GM08714 (cell line): ENCODE measurements around the gene UHMK1.
A peak's percentile ranks its signal among the peaks of the same experiment; 100 is the strongest.

Experiments
- H3K4me3 ChIP-seq: fragments of 200-500 bp; sonication (Bioruptor generic); 2 replicates; pipeline ENCODE4 v1.5.1; 2014; ENCODE audit warnings: mild to moderate bottlenecking, low read length, inconsistent platforms
- ZNF274 ChIP-seq: IDR thresholded peaks from 2 replicates; pipeline ENCODE4 v1.6.1; 2012; ENCODE audit warnings: mild to moderate bottlenecking, low read depth, low read length

Gene UHMK1

DNA sequence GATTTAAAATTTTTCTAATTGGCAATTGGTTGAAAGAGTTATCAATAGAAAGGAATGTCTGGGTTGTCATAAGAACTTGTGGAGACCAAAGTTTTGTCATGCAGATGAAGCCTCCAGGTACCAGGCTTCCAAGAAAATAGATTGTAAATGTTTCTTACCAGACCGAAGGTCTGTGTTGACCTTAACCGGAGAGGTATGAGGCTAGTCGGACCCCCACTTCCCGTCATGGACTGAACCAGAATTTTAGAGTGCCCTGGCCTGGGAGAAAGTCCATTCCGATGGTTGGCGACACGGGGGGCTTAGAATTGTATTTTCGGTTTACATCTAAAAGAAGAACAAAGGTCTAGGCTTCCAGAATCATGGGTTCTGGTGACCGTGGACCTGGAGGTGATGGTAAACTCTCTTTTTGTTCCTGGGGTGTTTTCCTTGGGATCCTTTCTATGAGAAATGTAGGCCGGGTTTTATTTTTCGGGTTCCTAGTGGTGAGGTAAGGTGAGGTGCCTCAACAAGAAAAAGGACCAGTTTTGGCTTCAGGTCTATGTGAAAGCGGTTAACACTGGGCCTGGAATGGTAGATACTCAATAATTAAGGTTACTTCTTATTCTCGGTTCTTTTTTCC lies 405 bp upstream of the UHMK1 start:
- TF ChIP-seq ZNF274: no peak
- peak overlapping the region; percentile 96 for H3K4me3 ChIP-seq

GRCh38 chr1:162498496-162498810 lies 835 bp downstream of the UHMK1 start:
- no peak for TF ChIP-seq ZNF274
- peak overlapping the region; percentile 96 for H3K4me3 ChIP-seq

- no peak overlapping the region for H3K4me3 ChIP-seq
- TF ChIP-seq ZNF274: no peak
These were observed 3.2 kb downstream of the UHMK1 start for GRCh38 chr1:162500805-162501204.

DNA sequence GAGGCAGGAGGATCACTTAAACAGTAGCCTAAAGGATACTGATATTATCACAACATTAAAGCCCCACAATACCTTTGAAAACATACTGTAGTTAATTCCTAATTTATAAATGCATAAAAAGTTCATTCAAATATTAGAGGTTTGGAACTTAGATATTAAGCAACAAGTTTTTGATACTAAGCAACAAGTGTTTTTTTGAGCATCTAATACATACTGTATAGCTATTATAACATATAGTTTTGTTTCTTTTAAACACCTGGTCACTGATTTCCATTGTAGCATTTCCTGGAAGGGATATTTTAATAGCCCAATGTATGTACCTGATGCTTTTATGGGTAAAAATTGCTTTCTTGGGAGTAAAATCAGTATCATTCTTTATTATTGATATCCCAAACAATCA lies 4.5 kb downstream of the UHMK1 start:
- no peak for TF ChIP-seq ZNF274
- H3K4me3 ChIP-seq: no peak overlapping the region

DNA sequence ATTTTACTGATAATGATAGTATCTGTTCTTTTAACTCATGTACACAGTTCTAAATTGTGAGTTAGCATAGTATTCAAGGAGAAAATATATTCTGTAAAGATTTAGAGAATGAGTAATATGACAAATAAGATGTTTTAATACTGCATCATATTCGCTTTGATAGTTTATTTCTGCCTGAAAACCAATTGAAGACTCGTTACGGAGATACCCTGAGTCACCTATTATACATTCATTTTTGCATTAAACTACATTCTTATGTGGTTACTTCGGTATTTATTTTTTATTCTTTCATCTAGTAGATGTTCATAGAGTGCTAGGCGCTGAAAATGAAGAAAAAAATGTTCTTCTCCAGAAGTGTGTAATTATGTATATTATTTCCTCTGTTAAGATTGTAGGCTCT lies 5.3 kb downstream of the UHMK1 start:
- no peak overlapping the region for H3K4me3 ChIP-seq
- no peak for TF ChIP-seq ZNF274

- no peak for TF ChIP-seq ZNF274
- H3K4me3 ChIP-seq: no peak overlapping the region
These were observed 29.7 kb downstream of the UHMK1 start for GRCh38 chr1:162527314-162527713.

DNA sequence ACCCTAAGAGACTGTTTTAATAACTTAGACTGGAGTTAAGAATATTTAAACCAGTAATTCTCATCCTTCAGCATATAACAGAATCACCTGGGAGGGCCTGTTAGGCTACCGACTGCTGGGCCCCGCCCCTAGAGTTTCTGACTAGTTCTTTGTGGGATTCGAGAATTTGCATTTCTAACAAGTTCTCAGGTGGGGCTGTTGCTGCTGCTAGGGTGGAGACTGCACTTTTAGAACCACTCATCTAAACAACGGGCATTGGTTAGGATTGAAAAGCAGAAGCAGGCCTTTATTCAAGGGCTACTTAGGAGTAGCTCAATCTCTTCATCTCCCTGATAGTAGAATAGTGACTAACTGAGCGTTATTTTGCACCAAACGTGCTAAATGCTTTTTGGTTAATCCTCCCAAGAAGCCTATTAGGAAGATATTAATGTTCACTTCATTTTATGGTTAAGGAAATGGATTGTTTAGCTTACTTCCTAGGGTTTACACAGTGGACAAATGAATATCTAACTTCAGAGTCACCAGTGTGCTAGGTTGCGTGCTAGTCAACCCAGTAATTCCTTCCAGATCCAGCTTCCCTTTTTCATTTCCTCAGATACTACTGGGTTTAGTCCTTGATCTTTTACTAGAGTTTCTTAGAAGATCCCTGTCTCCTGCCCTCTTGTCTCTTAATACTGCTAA lies 32.8 kb downstream of the UHMK1 start:
- H3K4me3 ChIP-seq: no peak overlapping the region
- no peak for TF ChIP-seq ZNF274

DNA sequence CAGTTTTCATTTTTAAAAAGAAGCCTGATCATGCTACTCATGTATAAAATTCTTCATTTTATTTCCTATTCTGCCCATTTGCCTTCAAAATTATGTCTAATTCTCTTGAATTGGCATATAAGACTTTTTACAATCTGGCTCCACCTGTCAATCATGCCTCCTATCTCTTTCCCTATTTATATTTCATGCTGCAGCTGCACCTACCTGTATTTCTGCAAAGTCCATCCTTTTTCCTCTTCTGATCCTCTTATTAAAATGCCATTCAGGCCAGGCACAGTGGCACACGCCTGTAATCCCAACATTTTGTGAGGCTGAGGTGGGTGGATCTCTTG lies 33.3 kb downstream of the UHMK1 start:
- TF ChIP-seq ZNF274: no peak
- H3K4me3 ChIP-seq: no peak overlapping the region

GRCh38 chr1:162535501-162535900 lies 37.9 kb downstream of the UHMK1 start:
- H3K4me3 ChIP-seq: no peak overlapping the region
- TF ChIP-seq ZNF274: no peak

DNA sequence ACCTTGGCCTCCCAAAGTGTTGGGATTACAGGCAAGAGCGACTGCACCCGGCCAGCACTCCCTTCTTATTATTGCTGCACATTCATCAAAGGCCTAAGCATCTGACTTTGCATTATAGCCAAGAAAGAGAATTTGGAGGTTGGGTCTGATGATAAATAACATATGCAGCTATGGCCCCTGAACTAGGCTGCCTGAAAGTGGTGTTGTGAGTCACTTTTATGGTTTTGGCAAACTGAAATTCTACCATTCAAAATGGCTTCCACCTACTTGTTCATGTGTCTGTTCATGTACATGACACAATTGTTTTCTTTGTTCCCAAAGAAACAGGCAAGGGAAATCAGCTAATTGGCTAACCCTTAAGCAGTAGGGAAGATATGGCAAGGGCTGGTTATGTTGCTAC lies 38.9 kb downstream of the UHMK1 start:
- TF ChIP-seq ZNF274: no peak
- H3K4me3 ChIP-seq: no peak overlapping the region

DNA sequence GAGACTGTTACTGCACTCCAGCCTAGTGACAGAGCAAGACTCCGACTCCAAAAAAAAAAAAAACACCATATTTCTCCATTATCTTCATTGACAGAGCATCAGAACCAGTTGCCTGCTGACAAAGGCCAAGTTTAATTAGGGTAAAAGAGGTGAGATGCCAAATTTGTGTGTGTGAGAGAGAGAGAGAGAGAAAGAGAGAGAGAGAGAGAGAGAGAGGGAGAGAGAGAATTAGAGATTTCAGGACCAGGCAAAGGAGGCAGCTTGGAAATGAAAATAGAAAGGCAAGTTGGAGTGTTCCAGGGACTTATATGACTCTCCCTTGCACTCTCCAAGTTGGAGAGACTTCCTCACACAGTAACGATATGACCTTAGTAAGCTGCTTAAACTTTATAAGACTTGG lies 39.6 kb downstream of the UHMK1 start:
- TF ChIP-seq ZNF274: no peak
- no peak overlapping the region for H3K4me3 ChIP-seq

DNA sequence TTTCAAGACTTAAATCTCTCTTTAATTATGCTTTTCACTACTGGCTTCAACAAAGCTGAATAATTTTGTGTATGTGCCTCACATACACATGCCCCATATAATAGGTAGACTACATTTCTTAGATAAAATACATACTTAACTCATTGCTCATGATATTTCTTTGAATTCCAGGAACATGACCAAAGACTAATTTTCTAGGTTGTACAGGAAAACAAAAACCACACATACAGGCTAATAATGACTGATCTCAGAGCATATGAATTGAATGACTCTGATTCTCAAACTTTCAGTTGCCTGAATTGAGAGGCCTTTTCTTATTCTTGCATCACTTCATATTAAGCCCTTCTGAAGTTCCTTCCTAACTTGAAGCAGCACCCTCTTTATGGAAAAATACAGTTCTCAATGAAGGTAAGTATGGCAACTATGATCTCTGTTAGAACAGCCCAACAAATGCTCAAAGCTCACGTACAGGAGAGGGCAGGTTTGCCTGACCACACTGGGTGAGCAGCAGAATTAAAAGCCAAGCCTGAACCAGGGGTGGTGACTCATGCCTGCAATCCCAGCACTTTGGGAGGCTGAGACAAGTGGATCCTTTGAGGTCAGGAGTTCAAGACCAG lies 41.3 kb downstream of the UHMK1 start:
- no peak for TF ChIP-seq ZNF274
- no peak overlapping the region for H3K4me3 ChIP-seq

DNA sequence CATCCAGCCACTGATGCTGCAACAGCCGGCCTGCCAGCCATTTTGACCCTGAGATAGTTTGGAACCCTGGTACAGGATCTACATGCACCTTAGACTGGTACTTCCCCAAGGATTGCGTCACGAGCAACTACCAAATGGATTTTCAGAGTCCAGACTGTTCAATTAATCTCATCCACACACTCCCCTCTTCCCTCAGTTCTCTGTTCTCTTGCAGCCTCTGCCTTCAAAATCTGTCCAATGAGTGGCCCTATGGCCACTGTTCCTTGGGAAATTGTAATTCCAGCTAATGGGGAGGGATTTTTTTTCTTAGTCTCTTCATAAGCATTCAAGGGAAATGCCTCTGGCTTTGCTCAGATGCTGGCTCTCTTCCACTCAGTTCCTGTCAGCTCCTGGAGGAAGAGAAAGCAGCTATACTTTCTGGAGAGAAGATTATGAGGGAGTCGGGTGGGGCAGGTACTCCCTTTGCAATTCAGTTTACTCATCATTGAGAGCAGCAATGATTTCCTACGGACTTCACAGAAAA lies 44.1 kb downstream of the UHMK1 start:
- H3K4me3 ChIP-seq: no peak overlapping the region
- no peak for TF ChIP-seq ZNF274

DNA sequence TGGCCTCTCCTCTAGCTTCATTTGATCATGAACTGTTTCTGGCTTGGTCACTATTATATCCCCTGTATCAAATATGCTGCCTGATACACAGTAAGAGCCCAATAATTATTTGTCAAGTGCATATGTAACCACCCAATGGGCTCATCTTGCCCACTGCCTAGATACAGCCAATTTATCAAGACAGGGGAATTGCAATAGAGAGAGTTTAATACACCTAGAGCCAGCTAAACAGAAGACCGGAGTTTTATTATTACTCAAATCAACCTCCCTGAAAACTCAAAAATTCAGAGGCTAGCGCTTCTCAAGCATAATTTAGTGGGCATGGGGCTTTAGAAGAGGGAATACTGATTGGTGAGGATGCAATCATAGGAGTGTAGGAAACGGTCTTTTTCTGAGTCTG lies 45.6 kb downstream of the UHMK1 start:
- TF ChIP-seq ZNF274: no peak
- H3K4me3 ChIP-seq: no peak overlapping the region

DNA sequence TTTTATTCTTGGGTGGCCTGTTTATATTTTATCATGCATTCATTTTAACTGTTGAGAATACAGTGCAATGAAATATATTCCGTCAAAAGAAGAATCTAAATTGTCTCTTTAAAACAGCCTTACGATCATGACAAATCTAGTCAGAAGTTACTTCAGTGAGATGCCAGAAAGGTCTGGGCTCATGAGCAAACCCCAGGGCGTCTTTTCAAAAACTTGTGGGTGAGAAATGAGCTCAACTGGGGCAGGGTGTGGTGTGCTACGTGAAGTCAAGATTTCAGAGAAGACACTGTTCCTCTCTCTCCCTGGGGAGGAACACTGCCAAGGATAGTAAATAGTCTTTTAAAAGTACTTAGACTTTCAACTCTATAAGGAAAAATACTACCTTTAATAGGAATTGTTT lies 50.6 kb downstream of the UHMK1 start:
- no peak overlapping the region for H3K4me3 ChIP-seq
- no peak for TF ChIP-seq ZNF274
